Mucosa of descending colon (tissue), 3 donors: ENCODE results near the gene AGO3. TPM values are rescaled to one million over a fixed set of nuclear protein-coding genes. Genes with fewer than 3 reads are reported as not detected.

ENCODE experiments used
- ATAC-seq: fragments of 200-7000 bp; cut with Tn5 transposase; one replicate; pipeline ENCODE4 v1.9.1; 2020; ENCODE audit warnings: mild to moderate bottlenecking, moderate library complexity
- DNase-seq, 3 donors: peaks; one replicate each; pipeline ENCODE4 v3.0.0-alpha.2; 2020
- H3K36me3 ChIP-seq: fragments of 200-600 bp; one replicate; pipeline ENCODE4 v1.8.0; 2021; ENCODE audit warnings: low read depth, mild to moderate bottlenecking
- H3K4me1 ChIP-seq: fragments of 200-600 bp; one replicate; pipeline ENCODE4 v1.8.0; 2021; ENCODE audit warnings: low read depth, mild to moderate bottlenecking
- H3K4me3 ChIP-seq: fragments of 200-600 bp; one replicate; pipeline ENCODE4 v1.8.0; 2021; ENCODE audit warnings: mild to moderate bottlenecking
- H3K9me3 ChIP-seq: fragments of 200-600 bp; one replicate; pipeline ENCODE4 v1.8.0; 2021; ENCODE audit warnings: mild to moderate bottlenecking
- CTCF ChIP-seq: fragments of 200-600 bp; IDR thresholded peaks from one replicate; pipeline ENCODE4 v1.8.0; 2022; ENCODE audit warnings: antibody characterized with exemption, mild to moderate bottlenecking
- intact Hi-C, 2 donors: fragments of 100-400 bp; cut with DNase I in 1 of 2; cut with micrococcal nuclease in 1 of 2; formaldehyde crosslinking; loops; one replicate each; pipeline versions ENCODE4 v1.11.0 to v1.11.1; 2022; cut with DNase I, micrococcal nuclease
- total RNA-seq, 3 donors: library from RNA; stranded (reverse); fragmentation: NEBNext Ultra II Directional in 2 of 3; extraction: Animal tissue kit (Norgen Biotek cat#: 25700) in 2 of 3; gene quantifications; one replicate each; pipeline versions ENCODE4 v1.2.1 to v1.2.4, GENCODE V29; 2021 to 2023
- donor health status: DM: no; HTN: no; CAD: no; lungs with moderate emphysema.
- donor health status: DM: no; HTN: no; CAD: no.
- donor health status: DM: no; HTN: yes; CAD: no.

Gene AGO3
- total RNA-seq, 3 donors from 2014 or later: 16.6 to 34.5 (median 16.9) TPM

GRCh38 chr1:35902671-35903070 lies 28.2 kb upstream of the AGO3 start:
- ATAC-seq (no peak), DNase-seq (no peak)
- H3K9me3 ChIP-seq: no peaks in the 10 kb centered on the region
- no peak for TF ChIP-seq CTCF
- peaks cover 4% of the 10 kb centered on the region for H3K36me3 ChIP-seq
- no peak overlapping the region for H3K4me3 ChIP-seq
- no peaks in the 10 kb centered on the region for H3K4me1 ChIP-seq
- intact Hi-C loops: no loop called here

GRCh38 chr1:35914717-35915116 lies 16.2 kb upstream of the AGO3 start:
- Histone ChIP-seq H3K36me3 (peaks cover 29% of the 10 kb centered on the region), H3K4me3 (no peak overlapping the region), H3K9me3 (no peaks in the 10 kb centered on the region), H3K4me1 (no peaks in the 10 kb centered on the region)
- ATAC-seq: no peak
- intact Hi-C loops: no loop called here
- DNase-seq: no peak
- no peak for TF ChIP-seq CTCF

GRCh38 chr1:35915693-35916092 lies 15.2 kb upstream of the AGO3 start:
- TF ChIP-seq CTCF: no peak
- Histone ChIP-seq H3K4me3 (no peak overlapping the region), H3K4me1 (no peaks in the 10 kb centered on the region), H3K36me3 (peaks cover 29% of the 10 kb centered on the region), H3K9me3 (no peaks in the 10 kb centered on the region)
- ATAC-seq: no peak
- intact Hi-C loops: no loop called here
- no peak for DNase-seq

DNA sequence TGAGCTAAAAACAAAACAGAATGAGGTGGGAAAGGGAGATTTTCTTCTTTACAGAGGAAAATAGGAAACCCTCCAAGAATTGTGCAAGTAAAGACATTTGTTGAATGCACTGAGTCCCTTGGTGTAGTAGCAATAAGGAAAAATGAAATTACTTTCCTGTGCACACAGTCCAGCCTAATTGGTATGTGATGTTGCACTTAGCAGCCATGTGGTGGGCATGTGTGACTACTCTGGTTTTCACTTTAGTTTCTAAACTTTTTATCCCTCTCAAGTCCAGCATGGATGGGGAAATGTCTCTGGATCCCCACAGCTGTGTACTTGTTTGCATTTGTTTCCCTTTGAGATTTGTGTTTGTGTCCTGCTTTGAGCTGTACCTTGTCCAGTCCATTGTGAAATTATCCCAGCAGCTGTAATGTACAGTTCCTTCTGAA lies 7.1 kb upstream of the AGO3 start:
- Histone ChIP-seq H3K36me3 (no peaks in the 10 kb centered on the region), H3K4me1 (no peaks in the 10 kb centered on the region), H3K9me3 (no peaks in the 10 kb centered on the region), H3K4me3 (no peak overlapping the region)
- intact Hi-C loops: no loop called here
- no peak for ATAC-seq
- DNase-seq: no peak
- TF ChIP-seq CTCF: no peak

DNA sequence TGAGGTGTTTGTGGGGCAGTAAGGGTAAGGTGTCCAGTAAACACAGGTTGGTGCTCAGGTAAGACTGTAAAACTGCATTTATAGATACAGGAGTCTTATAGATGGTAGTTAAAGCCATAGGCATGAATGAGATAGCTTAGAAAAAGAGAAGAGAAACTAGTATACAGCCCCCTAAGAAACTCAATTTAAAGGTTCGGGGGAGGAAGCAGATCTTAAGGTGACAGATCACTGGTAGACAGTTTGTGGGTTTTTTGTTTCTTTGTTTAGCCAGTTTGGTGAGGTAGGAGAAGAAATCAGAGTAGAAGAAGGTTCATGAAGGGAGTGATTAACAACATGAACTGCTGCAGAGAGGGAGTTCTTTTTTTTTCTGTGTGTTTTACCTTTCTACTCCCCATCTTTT lies 6.1 kb upstream of the AGO3 start:
- no peak for TF ChIP-seq CTCF
- Histone ChIP-seq H3K36me3 (no peaks in the 10 kb centered on the region), H3K4me1 (peaks cover 3% of the 10 kb centered on the region), H3K9me3 (no peaks in the 10 kb centered on the region), H3K4me3 (no peak overlapping the region)
- no peak for DNase-seq
- ATAC-seq: no peak
- intact Hi-C loops: no loop called here

GRCh38 chr1:35925741-35926140 lies 5.2 kb upstream of the AGO3 start:
- Histone ChIP-seq H3K9me3 (no peaks in the 10 kb centered on the region), H3K4me1 (peaks cover 8% of the 10 kb centered on the region), H3K4me3 (no peak overlapping the region), H3K36me3 (no peaks in the 10 kb centered on the region)
- DNase-seq: no peak
- ATAC-seq: no peak
- no peak for TF ChIP-seq CTCF
- intact Hi-C loops: no loop called here
